A549 (cell line): ENCODE data around the gene RAB3IL1. TPM values are rescaled to one million over a fixed set of nuclear protein-coding genes. Genes with fewer than 3 reads are reported as not detected.
A peak's percentile ranks its signal among the peaks of the same experiment; 100 is the strongest.

Experiments
- ATAC-seq, 2 experiments: fragments of 200-7000 bp in 1 of 2; fragments of >200 bp in 1 of 2; cut with Nextera tagmentation in 1 of 2; cut with Tn5 transposase in 1 of 2; 3 replicates each; pipeline versions ENCODE4 v1.8.0 to v1.9.1; 2018 to 2020; ENCODE audit warnings: mild to moderate bottlenecking in 1 of 2, moderate library complexity in 1 of 2
- CTCF ChIA-PET: fragments of 300-600 bp; sonication (Branson Sonifier 250); formaldehyde crosslinking; extraction: SDS; loops from one replicate; lab custom pipeline; 2021; ENCODE audit warnings: antibody characterized with exemption, inconsistent platforms; lab: Yijun Ruan, JAX
- POLR2A ChIA-PET: fragments of 350-600 bp; formaldehyde crosslinking; extraction: SDS; loops from one replicate; lab custom pipeline; 2021; ENCODE audit warnings: antibody characterized with exemption, inconsistent platforms; lab: Yijun Ruan, JAX
- DNase-seq, 2 experiments: peaks; one replicate each; pipeline versions ENCODE4 v3.0.0 to v3.0.0-alpha.2; 2011 to 2016; ENCODE audit warnings: low read depth in 1 of 2, low spot score in 1 of 2
- FAIRE-seq: peaks from 2 replicates; lab custom pipeline; 2011; peaks lifted over from hg19 to GRCh38; lab: Jason Lieb, UNC
- H3K27ac ChIP-seq, 2 experiments: fragments of >200 bp; sonication (Bioruptor Twin); formaldehyde crosslinking; 3 replicates each; pipeline ENCODE4 v1.5.1; 2016 to 2017
- H3K4me1 ChIP-seq: fragments of >200 bp; sonication (Bioruptor Twin); formaldehyde crosslinking; 3 replicates; pipeline ENCODE4 v1.6.1; 2016
- H3K4me2 ChIP-seq: fragments of >200 bp; sonication (Bioruptor Twin); formaldehyde crosslinking; 3 replicates; pipeline ENCODE4 v1.6.1; 2016
- H3K4me3 ChIP-seq: fragments of >200 bp; sonication (Bioruptor Twin); formaldehyde crosslinking; 3 replicates; pipeline ENCODE4 v1.5.1; 2016
- H3K9me3 ChIP-seq: fragments of >200 bp; sonication (Bioruptor Twin); formaldehyde crosslinking; 3 replicates; pipeline ENCODE4 v1.6.1; 2016
- CBX8 ChIP-seq: fragments of 200-600 bp; sonication (generic); IDR thresholded peaks from 2 replicates; pipeline ENCODE4 v1.6.1; 2016
- CHD2 ChIP-seq: fragments of 150-350 bp; IDR thresholded peaks from 2 replicates; pipeline ENCODE4 v1.6.1; 2014; ENCODE audit warnings: low read length; ENCODE audit not compliant: partially characterized antibody
- CHD4 ChIP-seq: fragments of 200-600 bp; sonication (generic); IDR thresholded peaks from 2 replicates; pipeline ENCODE4 v1.6.1; 2016; ENCODE audit warnings: antibody characterized with exemption, mild to moderate bottlenecking, borderline replicate concordance
- EHF ChIP-seq: fragments of 250-450 bp; sonication (Bioruptor Pico); IDR thresholded peaks from 2 replicates; pipeline ENCODE4 v1.5.0; 2020; ENCODE audit warnings: mild to moderate bottlenecking
- EHMT2 ChIP-seq: fragments of 200-600 bp; sonication (generic); IDR thresholded peaks from 2 replicates; pipeline ENCODE4 v1.6.1; 2016; ENCODE audit warnings: antibody characterized with exemption, low read depth, mild to moderate bottlenecking, moderate library complexity
- EP300 ChIP-seq, 2 experiments: fragments of >200 bp; sonication (Bioruptor Twin); formaldehyde crosslinking; IDR thresholded peaks; 2 replicates in 1 of 2; 3 replicates in 1 of 2; pipeline ENCODE4 v1.6.1; 2016 to 2017
- FOSB ChIP-seq: fragments of 250-450 bp; sonication (Bioruptor Pico); IDR thresholded peaks from 2 replicates; pipeline ENCODE4 v1.5.0; 2020; ENCODE audit warnings: mild to moderate bottlenecking, moderate library complexity
- FOSL2 ChIP-seq, 2 experiments: fragments of 450-650 bp in 1 of 2; fragments of >200 bp in 1 of 2; sonication (Bioruptor Twin) in 1 of 2; formaldehyde crosslinking; IDR thresholded peaks; 2 replicates each; pipeline versions ENCODE4 v1.5.0 to v1.6.1; 2016 to 2020; ENCODE audit warnings: mild to moderate bottlenecking in 1 of 2, moderate library complexity in 1 of 2
- FOXS1 ChIP-seq: fragments of 250-450 bp; sonication (Bioruptor Pico); IDR thresholded peaks from 2 replicates; pipeline ENCODE4 v1.5.0; 2020; ENCODE audit warnings: mild to moderate bottlenecking, moderate library complexity
- HEYL ChIP-seq: fragments of 250-450 bp; sonication (Bioruptor Pico); IDR thresholded peaks from 2 replicates; pipeline ENCODE4 v1.8.0; 2021; ENCODE audit warnings: mild to moderate bottlenecking, moderate library complexity
- HOXA7 ChIP-seq: fragments of 250-450 bp; sonication (Bioruptor Pico); IDR thresholded peaks from 2 replicates; pipeline ENCODE4 v1.5.0; 2020; ENCODE audit warnings: mild to moderate bottlenecking, moderate library complexity
- JUNB ChIP-seq: fragments of >200 bp; sonication (Bioruptor Twin); formaldehyde crosslinking; IDR thresholded peaks from 2 replicates; pipeline ENCODE4 v1.6.1; 2016
- KDM1A ChIP-seq: fragments of 200-600 bp; sonication (generic); IDR thresholded peaks from 2 replicates; pipeline ENCODE4 v1.6.1; 2016; ENCODE audit warnings: low read depth, mild to moderate bottlenecking
- MYC ChIP-seq: IDR thresholded peaks from 2 replicates; pipeline ENCODE4 v1.6.1; 2012; ENCODE audit warnings: mild to moderate bottlenecking, inconsistent platforms, low read length, improper control_type of control experiment, borderline replicate concordance
- NFE2L2 ChIP-seq: fragments of 150-350 bp; conservative IDR thresholded peaks from 2 replicates; pipeline ENCODE4 v1.6.1; 2014; ENCODE audit warnings: low read length
- NR3C1 ChIP-seq: fragments of >200 bp; sonication (Bioruptor Twin); formaldehyde crosslinking; IDR thresholded peaks from 3 replicates; pipeline ENCODE4 v1.6.1; 2017
- POLR2AphosphoS2 ChIP-seq: conservative IDR thresholded peaks from 2 replicates; pipeline ENCODE4 v1.6.1; 2012; ENCODE audit warnings: low read length, improper control_type of control experiment, inconsistent platforms
- RAD21 ChIP-seq, 2 experiments: fragments of >200 bp in 1 of 2; sonication (Bioruptor Twin) in 1 of 2; formaldehyde crosslinking in 1 of 2; IDR thresholded peaks in 1 of 2; conservative IDR thresholded peaks in 1 of 2; 2 replicates in 1 of 2; 3 replicates in 1 of 2; pipeline ENCODE4 v1.6.1; 2012 to 2018; ENCODE audit warnings: inconsistent platforms in 1 of 2
- RARB ChIP-seq: fragments of 250-450 bp; sonication (Bioruptor Pico); IDR thresholded peaks from 2 replicates; pipeline ENCODE4 v1.8.0; 2021; ENCODE audit warnings: mild to moderate bottlenecking, moderate library complexity
- RFX5 ChIP-seq: fragments of 450-650 bp; IDR thresholded peaks from 2 replicates; pipeline ENCODE4 v1.7.1; 2014; ENCODE audit warnings: antibody characterized with exemption, mild to moderate bottlenecking, moderate library complexity
- SREBF2 ChIP-seq: fragments of 450-650 bp; IDR thresholded peaks from 2 replicates; pipeline ENCODE4 v1.6.1; 2014; ENCODE audit warnings: mild to moderate bottlenecking, moderate library complexity
- TP53 ChIP-seq: fragments of 250-450 bp; sonication (Bioruptor Pico); IDR thresholded peaks from 2 replicates; pipeline ENCODE4 v1.5.0; 2021; ENCODE audit warnings: mild to moderate bottlenecking, moderate library complexity
- ZC3H11A ChIP-seq: fragments of 450-650 bp; IDR thresholded peaks from 2 replicates; pipeline ENCODE4 v1.6.1; 2014; ENCODE audit warnings: antibody characterized with exemption, mild to moderate bottlenecking
- ZNF302 ChIP-seq: fragments of 250-450 bp; sonication (Bioruptor Pico); IDR thresholded peaks from 2 replicates; pipeline ENCODE4 v1.9.0; 2021; ENCODE audit warnings: inconsistent platforms, mild to moderate bottlenecking, moderate library complexity
- ZSCAN20 ChIP-seq: fragments of 250-450 bp; sonication (Bioruptor Pico); IDR thresholded peaks from 2 replicates; pipeline ENCODE4 v1.8.0; 2022; ENCODE audit warnings: mild to moderate bottlenecking, moderate library complexity
- WGBS: methylation state at CpG from one replicate; pipeline ENCODE4 v1.1.6; 2017; ENCODE audit errors: missing lambda C conversion rate; 5-methylcytosine and 5-hydroxymethylcytosine counted together
- polyA plus RNA-seq, 4 experiments: library from polyadenylated mRNA; depleted of rRNA in 3 of 4; stranded (reverse); fragments of >200 nt; fragmentation: RNase III in 1 of 4; extraction: RNeasy Plus Mini Kit Qiagen cat#74134 plus additional on column Dnase treatment in 1 of 4; gene quantifications; 2 replicates in 3 of 4; 3 replicates in 1 of 4; pipeline ENCODE4 v1.2.3, GENCODE V29; 2011 to 2017
- TF ChIP-seq, protein P1 (sequence below): fragments of >200 bp; sonication (Bioruptor Twin); formaldehyde crosslinking; IDR thresholded peaks from 3 replicates; pipeline ENCODE4 v1.5.1; 2016
- TF ChIP-seq, protein P2 (sequence below): fragments of 250-450 bp; sonication (Bioruptor Pico); IDR thresholded peaks from 2 replicates; pipeline ENCODE4 v1.5.0; 2020; ENCODE audit warnings: low read depth, mild to moderate bottlenecking, moderate library complexity
- TF ChIP-seq, protein P3 (sequence below): IDR thresholded peaks from 2 replicates; pipeline ENCODE4 v1.6.1; 2012
- TF ChIP-seq, protein P4 (sequence below): fragments of 150-350 bp; IDR thresholded peaks from 2 replicates; pipeline ENCODE4 v1.6.1; 2014; ENCODE audit warnings: low read depth, mild to moderate bottlenecking, low read length
- TF ChIP-seq, protein P5 (sequence below): fragments of >200 bp; sonication (Bioruptor Twin); formaldehyde crosslinking; IDR thresholded peaks from 3 replicates; pipeline ENCODE4 v1.6.1; 2016
- TF ChIP-seq, protein P6 (sequence below): fragments of 450-650 bp; IDR thresholded peaks from 2 replicates; pipeline ENCODE4 v1.6.1; 2014; ENCODE audit warnings: antibody characterized with exemption

RAB3IL1 gene
- polyA plus RNA-seq, 2 of the 4 experiments (the other 2 are of a cell fraction): 5.8 to 6.2 TPM

DNA sequence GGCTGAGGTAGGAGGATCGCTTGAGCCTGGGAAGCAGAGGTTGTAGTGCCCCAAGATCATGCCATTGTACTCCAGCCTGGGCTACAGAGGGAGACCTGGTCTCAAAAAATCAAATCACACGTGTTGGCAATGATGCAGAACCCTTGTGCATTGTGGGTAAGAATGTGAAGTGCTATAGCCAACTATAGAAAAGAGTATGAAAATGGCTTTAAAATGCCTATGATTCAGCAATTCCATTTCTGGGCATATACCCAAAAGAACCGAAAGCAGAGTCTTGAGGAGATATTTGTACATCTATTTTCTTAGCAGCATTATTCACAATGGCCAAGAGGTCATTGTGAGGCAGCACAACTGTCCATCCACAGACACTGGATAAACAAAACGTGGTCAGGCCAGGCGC is 23.4 kb downstream of the RAB3IL1 start (continued):
- TF ChIP-seq EHF (no peak), HEYL (0 out of 2 replicates have a peak, but pooled peaks have one; percentile 50), EP300 (IDR thresholded peaks at IDR 0.05) (no peak), ZNF302 (CRISPR knock-in tag) (no peak), HOXA7 (no peak), SREBF2 (no peak), ZC3H11A (no peak), RARB (CRISPR knock-in tag) (no peak), NFE2L2 (no peak), FOXS1 (CRISPR knock-in tag) (no peak), EHMT2 (no peak), CBX8 (no peak), JUNB (no peak), TP53 (no peak)
- TF ChIP-seq, protein P1, sequence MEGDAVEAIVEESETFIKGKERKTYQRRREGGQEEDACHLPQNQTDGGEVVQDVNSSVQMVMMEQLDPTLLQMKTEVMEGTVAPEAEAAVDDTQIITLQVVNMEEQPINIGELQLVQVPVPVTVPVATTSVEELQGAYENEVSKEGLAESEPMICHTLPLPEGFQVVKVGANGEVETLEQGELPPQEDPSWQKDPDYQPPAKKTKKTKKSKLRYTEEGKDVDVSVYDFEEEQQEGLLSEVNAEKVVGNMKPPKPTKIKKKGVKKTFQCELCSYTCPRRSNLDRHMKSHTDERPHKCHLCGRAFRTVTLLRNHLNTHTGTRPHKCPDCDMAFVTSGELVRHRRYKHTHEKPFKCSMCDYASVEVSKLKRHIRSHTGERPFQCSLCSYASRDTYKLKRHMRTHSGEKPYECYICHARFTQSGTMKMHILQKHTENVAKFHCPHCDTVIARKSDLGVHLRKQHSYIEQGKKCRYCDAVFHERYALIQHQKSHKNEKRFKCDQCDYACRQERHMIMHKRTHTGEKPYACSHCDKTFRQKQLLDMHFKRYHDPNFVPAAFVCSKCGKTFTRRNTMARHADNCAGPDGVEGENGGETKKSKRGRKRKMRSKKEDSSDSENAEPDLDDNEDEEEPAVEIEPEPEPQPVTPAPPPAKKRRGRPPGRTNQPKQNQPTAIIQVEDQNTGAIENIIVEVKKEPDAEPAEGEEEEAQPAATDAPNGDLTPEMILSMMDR: no peak
- TF ChIP-seq, all 56 proteins: peak for 5

DNA sequence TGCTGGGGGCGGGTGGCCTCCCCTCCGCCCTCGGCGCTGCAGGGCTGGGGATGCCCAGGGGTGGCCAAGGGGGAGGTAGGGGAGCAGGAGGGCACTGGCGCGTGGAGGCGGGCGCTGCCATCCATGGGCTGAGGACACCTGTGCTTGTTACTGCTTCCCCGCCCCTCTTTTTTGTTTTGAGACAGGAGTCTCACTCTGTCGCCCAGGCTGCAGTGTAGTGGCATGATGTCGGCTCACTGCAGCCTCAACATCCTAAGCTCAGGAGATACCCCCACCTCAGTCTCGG is 25.3 kb downstream of the RAB3IL1 start:
- Histone ChIP-seq H3K27ac (peak overlapping the region; percentile 82 to 91), H3K9me3 (peaks cover 1% of the 10 kb centered on the region; the same call in 1 of the 3 replicates), H3K4me3 (peak overlapping the region; percentile 73), H3K4me2 (peak overlapping the region; percentile 92), H3K4me1 (peaks cover 39% of the 10 kb centered on the region)
- DNase-seq (no peak), ATAC-seq (peak in 1 of 2 experiments; percentile 36; a peak in 4 of 6 replicates), FAIRE-seq (no peak)
- 73% methylated on average over 10 of the region's 12 CpGs for WGBS
- ChIA-PET POLR2A (no interaction called here), CTCF (interaction anchor here (0.7 to 16.0 kb wide), 4 partner anchors 20 to 190 kb away, joined by 3 to 124 read pairs (median 8); no protein-coding TSS in a partner anchor)
- no peak for TF ChIP-seq CHD2
- no peak for TF ChIP-seq CHD4
- TF ChIP-seq, protein P2, sequence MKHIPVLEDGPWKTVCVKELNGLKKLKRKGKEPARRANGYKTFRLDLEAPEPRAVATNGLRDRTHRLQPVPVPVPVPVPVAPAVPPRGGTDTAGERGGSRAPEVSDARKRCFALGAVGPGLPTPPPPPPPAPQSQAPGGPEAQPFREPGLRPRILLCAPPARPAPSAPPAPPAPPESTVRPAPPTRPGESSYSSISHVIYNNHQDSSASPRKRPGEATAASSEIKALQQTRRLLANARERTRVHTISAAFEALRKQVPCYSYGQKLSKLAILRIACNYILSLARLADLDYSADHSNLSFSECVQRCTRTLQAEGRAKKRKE (CRISPR knock-in tag): no peak
- TF ChIP-seq FOSL2 (IDR thresholded peaks at IDR 0.05): no peak
- TF ChIP-seq FOSL2 (CRISPR knock-in tag; IDR thresholded peaks at IDR 0.05): no peak
- TF ChIP-seq, protein P3, sequence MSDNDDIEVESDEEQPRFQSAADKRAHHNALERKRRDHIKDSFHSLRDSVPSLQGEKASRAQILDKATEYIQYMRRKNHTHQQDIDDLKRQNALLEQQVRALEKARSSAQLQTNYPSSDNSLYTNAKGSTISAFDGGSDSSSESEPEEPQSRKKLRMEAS: no peak
- TF ChIP-seq, protein P1: no peak; the same call in 2 of the 3 replicates
- TF ChIP-seq RFX5: no peak
- no peak for TF ChIP-seq NR3C1
- TF ChIP-seq ZC3H11A: no peak
- TF ChIP-seq NFE2L2: no peak
- TF ChIP-seq, protein P4, sequence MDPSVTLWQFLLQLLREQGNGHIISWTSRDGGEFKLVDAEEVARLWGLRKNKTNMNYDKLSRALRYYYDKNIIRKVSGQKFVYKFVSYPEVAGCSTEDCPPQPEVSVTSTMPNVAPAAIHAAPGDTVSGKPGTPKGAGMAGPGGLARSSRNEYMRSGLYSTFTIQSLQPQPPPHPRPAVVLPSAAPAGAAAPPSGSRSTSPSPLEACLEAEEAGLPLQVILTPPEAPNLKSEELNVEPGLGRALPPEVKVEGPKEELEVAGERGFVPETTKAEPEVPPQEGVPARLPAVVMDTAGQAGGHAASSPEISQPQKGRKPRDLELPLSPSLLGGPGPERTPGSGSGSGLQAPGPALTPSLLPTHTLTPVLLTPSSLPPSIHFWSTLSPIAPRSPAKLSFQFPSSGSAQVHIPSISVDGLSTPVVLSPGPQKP: no peak
- TF ChIP-seq, protein P5, sequence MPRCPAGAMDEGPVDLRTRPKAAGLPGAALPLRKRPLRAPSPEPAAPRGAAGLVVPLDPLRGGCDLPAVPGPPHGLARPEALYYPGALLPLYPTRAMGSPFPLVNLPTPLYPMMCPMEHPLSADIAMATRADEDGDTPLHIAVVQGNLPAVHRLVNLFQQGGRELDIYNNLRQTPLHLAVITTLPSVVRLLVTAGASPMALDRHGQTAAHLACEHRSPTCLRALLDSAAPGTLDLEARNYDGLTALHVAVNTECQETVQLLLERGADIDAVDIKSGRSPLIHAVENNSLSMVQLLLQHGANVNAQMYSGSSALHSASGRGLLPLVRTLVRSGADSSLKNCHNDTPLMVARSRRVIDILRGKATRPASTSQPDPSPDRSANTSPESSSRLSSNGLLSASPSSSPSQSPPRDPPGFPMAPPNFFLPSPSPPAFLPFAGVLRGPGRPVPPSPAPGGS: no peak
- TF ChIP-seq MYC: no peak
- no peak for TF ChIP-seq POLR2AphosphoS2
- TF ChIP-seq FOSB: no peak
- no peak for TF ChIP-seq KDM1A
- no peak for TF ChIP-seq RAD21 (conservative IDR thresholded peaks at IDR 0.05 in 1 of 2, IDR thresholded peaks at IDR 0.05 in 1 of 2)
- TF ChIP-seq, protein P6, sequence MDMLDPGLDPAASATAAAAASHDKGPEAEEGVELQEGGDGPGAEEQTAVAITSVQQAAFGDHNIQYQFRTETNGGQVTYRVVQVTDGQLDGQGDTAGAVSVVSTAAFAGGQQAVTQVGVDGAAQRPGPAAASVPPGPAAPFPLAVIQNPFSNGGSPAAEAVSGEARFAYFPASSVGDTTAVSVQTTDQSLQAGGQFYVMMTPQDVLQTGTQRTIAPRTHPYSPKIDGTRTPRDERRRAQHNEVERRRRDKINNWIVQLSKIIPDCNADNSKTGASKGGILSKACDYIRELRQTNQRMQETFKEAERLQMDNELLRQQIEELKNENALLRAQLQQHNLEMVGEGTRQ: no peak
- no peak for TF ChIP-seq ZSCAN20 (CRISPR knock-in tag)
- TF ChIP-seq EHF: no peak
